Stomach (tissue), 9 donors: ENCODE data around the gene SPINT2. TPM values are rescaled to one million over a fixed set of nuclear protein-coding genes. Genes with fewer than 3 reads are reported as not detected.

Source experiments
- DNase-seq, 2 donors: peaks; one replicate each; pipeline versions ENCODE4 v3.0.0 to v3.0.0-alpha.2; 2013 to 2019
- H3K27ac ChIP-seq, 5 donors: fragments of 200-600 bp in 4 of 5; sonication (generic) in 4 of 5; one replicate each; pipeline ENCODE4 v1.5.1; 2013 to 2019; ENCODE audit warnings: mild to moderate bottlenecking in 1 of 5, moderate library complexity in 1 of 5
- H3K27me3 ChIP-seq, 3 donors: fragments of 200-600 bp; sonication (generic); one replicate each; pipeline ENCODE4 v1.5.1; 2017 to 2019; ENCODE audit warnings: mixed run types in 1 of 3
- H3K36me3 ChIP-seq, 4 donors: fragments of 200-600 bp; sonication (generic); 1 replicate in 3 of 4; 2 replicates in 1 of 4; pipeline ENCODE4 v1.5.1; 2016 to 2019
- H3K4me1 ChIP-seq, 4 donors: fragments of 200-600 bp; sonication (generic); one replicate each; pipeline ENCODE4 v1.5.1; 2016 to 2019
- H3K4me3 ChIP-seq, 4 donors: fragments of 200-600 bp; sonication (generic) in 3 of 4; one replicate each; pipeline ENCODE4 v1.5.1; 2016 to 2019; ENCODE audit warnings: mild to moderate bottlenecking in 1 of 4
- H3K9me3 ChIP-seq, 4 donors: fragments of 200-600 bp; sonication (generic); one replicate each; pipeline ENCODE4 v1.5.1; 2016 to 2019
- EP300 ChIP-seq: sonication (generic); formaldehyde crosslinking; IDR thresholded peaks from one replicate; pipeline ENCODE4 v1.6.1; 2017; ENCODE audit warnings: antibody characterized with exemption
- POLR2A ChIP-seq, 4 donors: fragments of 450-650 bp; IDR thresholded peaks; one replicate each; pipeline ENCODE4 v1.6.1; 2016; ENCODE audit warnings: antibody characterized with exemption in 4 of 4, control low read depth in 2 of 4, mild to moderate bottlenecking in 1 of 4, moderate library complexity in 1 of 4
- POLR2AphosphoS5 ChIP-seq, 3 donors: sonication (generic); formaldehyde crosslinking; IDR thresholded peaks; one replicate each; pipeline ENCODE4 v1.6.1; 2016; ENCODE audit warnings: antibody characterized with exemption in 3 of 3
- WGBS, 5 donors: extraction: QIAGEN DNeasy Blood & Tissue Kit in 3 of 5; methylation state at CpG; one replicate each; pipeline versions ENCODE4 v1.1.5 to v1.1.7; 2013 to 2018; 5-methylcytosine and 5-hydroxymethylcytosine counted together
- intact Hi-C: fragments of 100-400 bp; cut with DNase I; formaldehyde crosslinking; loops from one replicate; pipeline ENCODE4 v1.15.1; 2023; ENCODE audit warnings: low total_unique reads
- polyA plus RNA-seq, 3 donors: library from polyadenylated mRNA; stranded (reverse); fragments of 200-250 nt; gene quantifications; one replicate each; pipeline ENCODE4 v1.2.3, GENCODE V29; 2013
- total RNA-seq, 5 donors: library from RNA; depleted of rRNA; stranded (reverse); fragments of >200 nt; gene quantifications; one replicate each; pipeline versions ENCODE4 v1.1.0 to v1.2.3, GENCODE V29; 2014 to 2016
- TF ChIP-seq, protein P1 (sequence below), 7 experiments: fragments of 450-650 bp in 4 of 7; fragments of 200-600 bp in 3 of 7; sonication (generic) in 3 of 7; IDR thresholded peaks; one replicate each; pipeline ENCODE4 v1.5.1; 2016 to 2019; ENCODE audit warnings: antibody characterized with exemption in 7 of 7, control low read depth in 2 of 7, mild to moderate bottlenecking in 1 of 7
- donor health status: healthy with polysubstance abuse.
- donor health status: Bipolar disorder and iron deficiency.
- donor health status: healthy.

SPINT2 gene
- total and polyA plus RNA-seq, 8 donors, result 29.8 to 1,508 (median 220) TPM

DNA sequence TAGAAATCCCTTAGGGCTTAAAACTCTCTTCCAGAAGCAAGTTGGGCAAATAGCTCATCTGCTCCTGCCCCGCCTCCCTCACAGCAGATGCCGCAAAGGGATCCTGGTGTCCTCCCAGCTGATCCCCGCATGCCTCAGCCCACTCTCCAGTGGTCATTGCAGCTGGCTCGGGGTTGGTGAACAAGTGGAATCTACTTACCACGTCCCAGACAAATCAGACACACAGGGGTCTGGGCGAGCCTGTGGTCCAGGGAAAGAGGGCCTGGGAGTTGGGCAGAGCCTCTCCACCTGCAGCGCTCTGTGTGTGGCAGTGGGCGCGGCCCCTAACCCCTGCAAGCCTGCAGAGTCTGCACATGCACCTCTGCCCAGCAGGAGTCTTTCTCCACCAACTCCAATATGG is 28.9 kb downstream of the SPINT2 start:
- intact Hi-C loops, result no loop called here
- 90 to 95% (median 91%) methylated on average over 7 to 9 of the region's 9 CpGs for WGBS, 5 donors
- Histone ChIP-seq H3K4me1 (peaks cover 16 to 37% (median 29%) of the 10 kb centered on the region in 4 donors), H3K27ac (no peak overlapping the region), H3K27me3 (no peaks in the 10 kb centered on the region), H3K9me3 (no peaks in the 10 kb centered on the region), H3K36me3 (peaks cover 9 to 55% (median 32%) of the 10 kb centered on the region in 4 donors), H3K4me3 (no peak overlapping the region)
- TF ChIP-seq EP300 (no peak), POLR2AphosphoS5 (IDR thresholded peaks at IDR 0.05) (no peak)
- TF ChIP-seq, protein P1, sequence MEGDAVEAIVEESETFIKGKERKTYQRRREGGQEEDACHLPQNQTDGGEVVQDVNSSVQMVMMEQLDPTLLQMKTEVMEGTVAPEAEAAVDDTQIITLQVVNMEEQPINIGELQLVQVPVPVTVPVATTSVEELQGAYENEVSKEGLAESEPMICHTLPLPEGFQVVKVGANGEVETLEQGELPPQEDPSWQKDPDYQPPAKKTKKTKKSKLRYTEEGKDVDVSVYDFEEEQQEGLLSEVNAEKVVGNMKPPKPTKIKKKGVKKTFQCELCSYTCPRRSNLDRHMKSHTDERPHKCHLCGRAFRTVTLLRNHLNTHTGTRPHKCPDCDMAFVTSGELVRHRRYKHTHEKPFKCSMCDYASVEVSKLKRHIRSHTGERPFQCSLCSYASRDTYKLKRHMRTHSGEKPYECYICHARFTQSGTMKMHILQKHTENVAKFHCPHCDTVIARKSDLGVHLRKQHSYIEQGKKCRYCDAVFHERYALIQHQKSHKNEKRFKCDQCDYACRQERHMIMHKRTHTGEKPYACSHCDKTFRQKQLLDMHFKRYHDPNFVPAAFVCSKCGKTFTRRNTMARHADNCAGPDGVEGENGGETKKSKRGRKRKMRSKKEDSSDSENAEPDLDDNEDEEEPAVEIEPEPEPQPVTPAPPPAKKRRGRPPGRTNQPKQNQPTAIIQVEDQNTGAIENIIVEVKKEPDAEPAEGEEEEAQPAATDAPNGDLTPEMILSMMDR (IDR thresholded peaks at IDR 0.05), result no peak
- no peak for DNase-seq

DNA sequence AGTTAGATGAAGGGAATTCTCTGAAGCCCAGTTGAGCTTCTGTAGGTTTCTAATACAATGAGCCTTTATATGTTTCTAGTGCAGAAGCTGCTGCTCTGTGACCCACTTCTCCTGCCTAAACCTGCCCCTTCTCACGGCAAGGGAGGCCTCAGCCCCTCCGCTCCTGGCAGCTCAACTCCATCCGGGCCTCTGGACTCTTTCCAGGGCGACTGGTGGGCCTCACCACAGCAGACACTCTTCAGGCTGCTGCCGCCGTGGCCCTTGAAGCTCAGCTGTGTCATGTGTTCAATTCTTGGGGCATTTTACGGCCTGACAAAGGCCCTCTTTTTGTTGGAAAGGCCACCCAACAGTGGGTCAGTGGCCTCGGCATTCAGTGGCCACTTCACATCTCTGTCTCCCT is 29.7 kb downstream of the SPINT2 start:
- Histone ChIP-seq H3K4me3 (no peak overlapping the region), H3K36me3 (peaks cover 6 to 46% (median 26%) of the 10 kb centered on the region in 4 donors), H3K9me3 (no peaks in the 10 kb centered on the region), H3K27ac (no peak overlapping the region), H3K4me1 (peaks cover 23 to 37% (median 31%) of the 10 kb centered on the region in 4 donors), H3K27me3 (no peaks in the 10 kb centered on the region)
- no peak for TF ChIP-seq POLR2AphosphoS5 (IDR thresholded peaks at IDR 0.05)
- TF ChIP-seq, protein P1 (IDR thresholded peaks at IDR 0.05), result no peak
- 80 to 85% (median 81%) methylated on average over 8 of the region's 8 CpGs for WGBS, 5 donors
- intact Hi-C loops, result no loop called here
- no peak for DNase-seq

DNA sequence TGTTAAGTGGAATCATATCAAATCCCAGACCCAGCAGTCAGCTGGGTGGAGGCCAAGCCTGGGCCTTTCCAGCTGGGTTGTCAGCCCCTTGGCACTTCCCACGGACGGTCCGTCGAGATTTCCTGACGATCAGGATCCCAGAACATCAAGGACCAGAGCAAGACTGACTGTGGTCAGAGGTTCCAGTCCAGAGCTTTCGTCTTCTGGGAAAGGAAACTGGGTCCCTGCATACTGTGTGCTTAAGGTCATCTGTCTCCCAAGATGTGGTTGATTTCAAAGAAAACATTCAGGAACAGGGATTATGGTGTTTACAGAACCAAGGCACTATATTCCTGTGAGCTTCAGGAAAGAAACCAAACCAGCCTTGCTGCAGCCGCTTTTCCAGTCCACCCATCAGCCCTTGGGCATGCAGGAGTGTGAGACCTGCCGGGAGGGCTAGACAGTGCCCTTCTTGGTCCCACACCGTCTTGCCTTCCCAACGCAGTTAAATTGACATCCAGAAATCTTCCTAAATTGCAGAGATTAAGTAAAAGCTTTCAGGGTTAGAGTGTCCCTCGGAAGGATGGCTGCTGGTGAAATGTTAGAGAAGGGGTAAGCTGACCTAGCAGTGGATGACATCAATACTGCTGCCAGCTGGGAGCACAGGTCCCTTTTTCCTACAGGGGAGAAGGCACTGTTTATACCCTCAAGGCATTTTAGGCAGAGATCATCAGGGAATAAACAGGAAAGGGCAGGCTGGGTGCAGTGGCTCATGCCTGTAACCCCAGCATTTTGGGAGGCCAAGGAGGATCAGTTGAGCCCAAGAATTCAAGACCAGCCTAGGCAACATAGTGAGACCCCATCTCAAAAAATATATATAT is 34.7 kb downstream of the SPINT2 start:
- 33 to 49% (median 39%) methylated on average over 11 of the region's 11 CpGs for WGBS, 5 donors
- peak overlapping the region; percentile 1 to 63 (median 51) for H3K27ac ChIP-seq

DNA sequence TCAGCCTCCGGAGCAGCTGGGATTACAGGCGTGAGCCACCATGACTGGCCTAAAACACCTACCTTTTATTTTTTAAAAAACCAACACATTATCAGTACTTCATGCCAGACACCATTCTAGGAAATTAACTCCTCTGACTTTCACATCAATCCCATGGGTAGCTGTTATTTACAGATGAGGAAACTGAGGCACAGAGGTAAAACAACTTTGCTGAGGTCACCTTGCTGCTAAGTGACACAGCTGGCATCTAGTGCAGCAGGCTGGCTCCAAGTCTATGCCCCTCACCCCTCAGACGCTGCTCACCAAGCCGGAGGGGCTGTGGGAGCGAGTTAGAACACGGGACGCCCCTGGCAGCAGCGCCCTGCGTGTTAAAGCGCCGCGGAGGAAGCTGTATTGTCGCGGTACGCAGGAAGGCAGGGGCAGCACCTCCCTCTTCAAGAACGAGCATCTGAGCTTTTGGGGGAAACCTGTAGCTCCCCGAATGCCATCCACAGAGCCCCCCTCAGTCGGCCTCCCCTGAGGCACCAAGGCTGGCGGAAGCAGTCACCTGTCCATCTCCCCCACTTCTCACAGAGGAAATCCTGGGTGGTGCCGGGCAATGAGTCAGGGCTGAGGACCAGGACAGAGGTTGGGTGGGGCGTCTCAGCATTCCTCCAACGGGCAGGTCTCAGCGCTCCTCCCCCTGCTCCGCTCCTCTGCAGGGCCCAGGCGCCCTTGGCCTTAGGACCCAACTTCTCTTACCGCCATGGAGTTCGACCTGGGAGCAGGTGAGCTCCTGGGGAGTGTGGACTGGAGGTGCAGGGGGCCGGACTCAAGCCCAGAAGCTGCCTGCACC is 39.4 kb downstream of the SPINT2 start, which contains the start of gene C19orf33:
Gene C19orf33, plus strand, starts transcription at position 735 of the 835 bp plus-strand sequence. Its CDS starts 11 bp downstream, at position 746.
- intact Hi-C loops, result no loop called here
- DNase-seq, result peak; percentile 88 to 94
- Histone ChIP-seq H3K27me3 (no peaks in the 10 kb centered on the region), H3K27ac (peak within 1 kb of the TSS; percentile 83 to 94 (median 86)), H3K9me3 (no peaks in the 10 kb centered on the region), H3K4me3 (peak within 1 kb of the TSS; percentile 31 to 46 (median 32)), H3K36me3 (peaks cover 0 to 44% (median 37%) of the 10 kb centered on the region in 4 donors), H3K4me1 (peaks cover 11 to 33% (median 21%) of the 10 kb centered on the region in 4 donors)
- TF ChIP-seq, protein P1 (IDR thresholded peaks at IDR 0.05), result no peak
- TF ChIP-seq POLR2AphosphoS5 (IDR thresholded peaks at IDR 0.05) (peak in 2 of 3 donors; percentile 74 to 83), POLR2A (IDR thresholded peaks at IDR 0.05) (peak in 1 of 4 donors; percentile 32)
- 22 to 66% (median 30%) methylated on average over 23 to 28 of the region's 28 CpGs for WGBS, 5 donors

More for the DNA sequence above, 34.7 kb downstream of the SPINT2 start:
- Histone ChIP-seq H3K4me1 (peaks cover 4 to 34% (median 16%) of the 10 kb centered on the region in 4 donors), H3K27me3 (no peaks in the 10 kb centered on the region), H3K36me3 (peaks cover 0 to 4% (median 1%) of the 10 kb centered on the region in 4 donors), H3K4me3 (no peak overlapping the region), H3K9me3 (no peaks in the 10 kb centered on the region)
- intact Hi-C loops, result no loop called here
- TF ChIP-seq POLR2AphosphoS5 (IDR thresholded peaks at IDR 0.05) (peak in 1 of 3 donors; percentile 28), POLR2A (IDR thresholded peaks at IDR 0.05) (no peak), EP300 (no peak)
- TF ChIP-seq, protein P1 (IDR thresholded peaks at IDR 0.05), result no peak
- DNase-seq, result no peak
